HCT116 (cell line): ENCODE results near the gene FGFR3. TPM values are rescaled to one million over a fixed set of nuclear protein-coding genes. Genes with fewer than 3 reads are reported as not detected.
"Not testable (repeated sequence)": the region's sequence is repeated elsewhere in the genome, so short reads cannot be mapped to it uniquely, and the experiment has no call there.

Experiments
- ATAC-seq: fragments of 200-7000 bp; cut with Tn5 transposase; 2 replicates; pipeline ENCODE4 v1.9.1; 2020; ENCODE audit warnings: mild to moderate bottlenecking, moderate library complexity
- BruUV-seq: library from RNA; stranded (reverse); fragments of 400-500 nt; replicated peaks from 2 replicates; lab custom pipeline; 2021; lab: Mats Ljungman, UMichigan
- CTCF ChIA-PET: fragments of 300-600 bp; sonication (Branson Sonifier 250); formaldehyde crosslinking; loops from one replicate; lab custom pipeline; 2021; ENCODE audit warnings: antibody characterized with exemption; lab: Charles Lee
- POLR2A ChIA-PET: fragments of 300-600, 350-600 bp; sonication (Branson Sonifier 250); formaldehyde crosslinking; loops from one replicate; lab custom pipeline; 2021; ENCODE audit warnings: antibody characterized with exemption; lab: Charles Lee
- RAD21 ChIA-PET, 2 experiments: fragments of 300-600 bp; sonication (Branson Sonifier 250); formaldehyde crosslinking; loops; one replicate each; lab custom pipeline; 2023; ENCODE audit warnings: low total read pairs in 2 of 2; ENCODE audit not compliant: uncharacterized antibody in 2 of 2, unreplicated experiment in 2 of 2, low non-redundant PET in 1 of 2; lab: Charles Lee
- DNase-seq: peaks from one replicate; pipeline ENCODE4 v3.0.0-alpha.2; 2010; ENCODE audit warnings: low read depth, low spot score
- H2AFZ ChIP-seq: fragments of 200-600 bp; shearing (Covaris generic), sonication (generic); 2 replicates; pipeline ENCODE4 v1.6.1; 2017; ENCODE audit warnings: low read depth, mixed run types, mixed read lengths, antibody characterized with exemption, low read length; ENCODE audit not compliant: poor library complexity, severe bottlenecking
- H3K27ac ChIP-seq: 2 replicates; pipeline ENCODE4 v1.5.1; 2012; ENCODE audit warnings: low read depth, low read length
- H3K27me3 ChIP-seq: fragments of 200-600 bp; sonication (generic); 2 replicates; pipeline ENCODE4 v1.6.1; 2016; ENCODE audit warnings: mixed run types, low read length, mixed read lengths; ENCODE audit not compliant: insufficient read depth
- H3K36me3 ChIP-seq, 2 experiments: fragments of 200-500 bp in 1 of 2; fragments of 200-600 bp in 1 of 2; sonication (Bioruptor generic) in 1 of 2; sonication (generic) in 1 of 2; 2 replicates each; pipeline versions ENCODE4 v1.5.1 to v1.6.1; 2014 to 2016; ENCODE audit warnings: low read length in 2 of 2, inconsistent platforms in 1 of 2, mixed read lengths in 1 of 2, mixed run types in 1 of 2; ENCODE audit not compliant: insufficient read depth in 2 of 2, control insufficient read depth in 1 of 2
- H3K4me1 ChIP-seq, 2 experiments: fragments of 200-600 bp in 1 of 2; sonication (generic) in 1 of 2; 2 replicates each; pipeline versions ENCODE4 v1.5.1 to v1.6.1; 2012 to 2017; ENCODE audit warnings: low read length in 2 of 2, inconsistent platforms in 1 of 2, mild to moderate bottlenecking in 1 of 2, mixed read lengths in 1 of 2, mixed run types in 1 of 2, moderate library complexity in 1 of 2; ENCODE audit not compliant: insufficient read depth in 2 of 2, control insufficient read depth in 1 of 2
- H3K4me2 ChIP-seq: fragments of 200-600 bp; sonication (generic); 2 replicates; pipeline ENCODE4 v1.6.1; 2017; ENCODE audit warnings: mixed run types, low read length, mixed read lengths
- H3K4me3 ChIP-seq, 2 experiments: fragments of 200-600 bp in 1 of 2; sonication (generic) in 1 of 2; replicated peaks in 1 of 2; 2 replicates each; pipeline ENCODE4 v1.5.1; 2011 to 2016; ENCODE audit warnings: low read length in 2 of 2, control low read depth in 1 of 2, low read depth in 1 of 2, mild to moderate bottlenecking in 1 of 2, mixed read lengths in 1 of 2, mixed run types in 1 of 2
- H3K79me2 ChIP-seq: fragments of 200-600 bp; sonication (generic); 2 replicates; pipeline ENCODE4 v1.6.1; 2017; ENCODE audit warnings: mild to moderate bottlenecking, mixed run types, low read length, moderate library complexity, mixed read lengths; ENCODE audit not compliant: insufficient read depth
- H3K9ac ChIP-seq: fragments of 200-600 bp; sonication (generic); 2 replicates; pipeline ENCODE4 v1.6.1; 2016; ENCODE audit warnings: low read length, mixed read lengths
- H3K9me2 ChIP-seq: fragments of 200-600 bp; sonication (generic), shearing (Covaris generic); 2 replicates; pipeline ENCODE4 v1.6.1; 2017; ENCODE audit warnings: mixed run types, mild to moderate bottlenecking, moderate library complexity; ENCODE audit not compliant: insufficient read depth
- H3K9me3 ChIP-seq, 2 experiments: fragments of 200-500 bp in 1 of 2; fragments of 200-600 bp in 1 of 2; sonication (Bioruptor generic) in 1 of 2; sonication (generic) in 1 of 2; 2 replicates each; pipeline ENCODE4 v1.6.1; 2014 to 2017; ENCODE audit warnings: low read length in 2 of 2, mixed read lengths in 2 of 2, inconsistent platforms in 1 of 2, low read depth in 1 of 2, mild to moderate bottlenecking in 1 of 2, mixed run types in 1 of 2, moderate library complexity in 1 of 2; ENCODE audit not compliant: control insufficient read depth in 1 of 2, insufficient read depth in 1 of 2
- H4K20me1 ChIP-seq: fragments of 200-600 bp; sonication (generic), shearing (Covaris generic); 2 replicates; pipeline ENCODE4 v1.6.1; 2017; ENCODE audit warnings: mixed run types, mild to moderate bottlenecking, moderate library complexity; ENCODE audit not compliant: insufficient read depth
- EGR1 ChIP-seq: IDR thresholded peaks from 2 replicates; pipeline ENCODE4 v1.6.1; 2012; ENCODE audit warnings: low read depth
- ELF1 ChIP-seq: IDR thresholded peaks from 2 replicates; pipeline ENCODE4 v1.6.1; 2012; ENCODE audit warnings: low read depth, borderline replicate concordance
- EZH2 ChIP-seq: fragments of 200-600 bp; sonication (generic); IDR thresholded peaks from 2 replicates; pipeline ENCODE4 v1.6.1; 2017; ENCODE audit warnings: antibody characterized with exemption, mixed run types
- SIN3A ChIP-seq: IDR thresholded peaks from 2 replicates; pipeline ENCODE4 v1.6.1; 2012; ENCODE audit warnings: low read depth
- SP1 ChIP-seq: IDR thresholded peaks from 2 replicates; pipeline ENCODE4 v1.6.1; 2012; ENCODE audit warnings: low read depth
- TCF7L2 ChIP-seq: IDR thresholded peaks from 2 replicates; pipeline ENCODE4 v1.7.0; 2011; ENCODE audit warnings: borderline replicate concordance, inconsistent platforms; ENCODE audit not compliant: insufficient read depth, insufficient read length; ENCODE audit errors: extremely low read depth
- YY1 ChIP-seq: IDR thresholded peaks from 2 replicates; pipeline ENCODE4 v1.6.1; 2011; ENCODE audit warnings: low read length, low read depth, moderate library complexity, mild to moderate bottlenecking; ENCODE audit not compliant: insufficient replicate concordance; ENCODE audit errors: extremely low read depth
- intact Hi-C: fragments of 100-400 bp; cut with micrococcal nuclease; formaldehyde crosslinking; loops from 2 replicates; pipeline ENCODE4 v1.10.0; 2022
- total RNA-seq: library from RNA; stranded (reverse); gene quantifications from one replicate; pipeline ENCODE4 v1.2.1, GENCODE V29; 2021; ENCODE audit not compliant: unreplicated experiment
- TF ChIP-seq, protein P1 (sequence below): IDR thresholded peaks from 2 replicates; pipeline ENCODE4 v1.6.1; 2012; ENCODE audit warnings: low read depth

FGFR3 gene
- total RNA-seq, 1 experiment from 2014 or later: 31.7 TPM

GRCh38 chr4:1834047-1834775 is 41.1 kb downstream of the FGFR3 start:
- H3K4me2 ChIP-seq: no peak overlapping the region
- TF ChIP-seq EZH2 (no peak), EGR1 (no peak), ELF1 (no peak), TCF7L2 (no peak), SIN3A (no peak), YY1 (no peak), SP1 (no peak)
- TF ChIP-seq, protein P1, sequence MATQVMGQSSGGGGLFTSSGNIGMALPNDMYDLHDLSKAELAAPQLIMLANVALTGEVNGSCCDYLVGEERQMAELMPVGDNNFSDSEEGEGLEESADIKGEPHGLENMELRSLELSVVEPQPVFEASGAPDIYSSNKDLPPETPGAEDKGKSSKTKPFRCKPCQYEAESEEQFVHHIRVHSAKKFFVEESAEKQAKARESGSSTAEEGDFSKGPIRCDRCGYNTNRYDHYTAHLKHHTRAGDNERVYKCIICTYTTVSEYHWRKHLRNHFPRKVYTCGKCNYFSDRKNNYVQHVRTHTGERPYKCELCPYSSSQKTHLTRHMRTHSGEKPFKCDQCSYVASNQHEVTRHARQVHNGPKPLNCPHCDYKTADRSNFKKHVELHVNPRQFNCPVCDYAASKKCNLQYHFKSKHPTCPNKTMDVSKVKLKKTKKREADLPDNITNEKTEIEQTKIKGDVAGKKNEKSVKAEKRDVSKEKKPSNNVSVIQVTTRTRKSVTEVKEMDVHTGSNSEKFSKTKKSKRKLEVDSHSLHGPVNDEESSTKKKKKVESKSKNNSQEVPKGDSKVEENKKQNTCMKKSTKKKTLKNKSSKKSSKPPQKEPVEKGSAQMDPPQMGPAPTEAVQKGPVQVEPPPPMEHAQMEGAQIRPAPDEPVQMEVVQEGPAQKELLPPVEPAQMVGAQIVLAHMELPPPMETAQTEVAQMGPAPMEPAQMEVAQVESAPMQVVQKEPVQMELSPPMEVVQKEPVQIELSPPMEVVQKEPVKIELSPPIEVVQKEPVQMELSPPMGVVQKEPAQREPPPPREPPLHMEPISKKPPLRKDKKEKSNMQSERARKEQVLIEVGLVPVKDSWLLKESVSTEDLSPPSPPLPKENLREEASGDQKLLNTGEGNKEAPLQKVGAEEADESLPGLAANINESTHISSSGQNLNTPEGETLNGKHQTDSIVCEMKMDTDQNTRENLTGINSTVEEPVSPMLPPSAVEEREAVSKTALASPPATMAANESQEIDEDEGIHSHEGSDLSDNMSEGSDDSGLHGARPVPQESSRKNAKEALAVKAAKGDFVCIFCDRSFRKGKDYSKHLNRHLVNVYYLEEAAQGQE: no peak
- ChIA-PET POLR2A (no interaction called here), RAD21 (no interaction called here), CTCF (no interaction called here)
- no peak overlapping the region for H3K4me3 ChIP-seq
- H2AFZ ChIP-seq: no peak overlapping the region
- ATAC-seq (no peak), DNase-seq (no peak)
- intact Hi-C loops: no loop called here
- no peaks in the 10 kb centered on the region for H3K9me3 ChIP-seq
- H3K9me2 ChIP-seq: no peaks in the 10 kb centered on the region
- H3K27me3 ChIP-seq: no peaks in the 10 kb centered on the region
- H3K27ac ChIP-seq: no peak overlapping the region
- TSS peak; percentile 23 for BruUV-seq
- peaks cover 30% of the 10 kb centered on the region for H3K79me2 ChIP-seq
- no peaks in the 10 kb centered on the region for H3K4me1 ChIP-seq
- H3K36me3 ChIP-seq: peaks cover 28 to 47% of the 10 kb centered on the region in 2 experiments; a peak in 3 of 4 replicates
- no peaks in the 10 kb centered on the region for H4K20me1 ChIP-seq
- no peak overlapping the region for H3K9ac ChIP-seq

- H3K9me2 ChIP-seq, H4K20me1 ChIP-seq, H3K27me3 ChIP-seq, DNase-seq, H3K9me3 ChIP-seq, RAD21 ChIA-PET, intact Hi-C loops, H3K9ac ChIP-seq, H3K27ac ChIP-seq, H2AFZ ChIP-seq, H3K4me2 ChIP-seq, H3K4me3 ChIP-seq, CTCF ChIA-PET, H3K4me1 ChIP-seq, POLR2A ChIA-PET, BruUV-seq, ATAC-seq: not testable (repeated sequence)
- Histone ChIP-seq H3K79me2 (peaks cover 41% of the 10 kb centered on the region), H3K36me3 (peaks cover 36 to 46% of the 10 kb centered on the region in 2 experiments; a peak in 3 of 4 replicates)
Observed at GRCh38 chr4:1835836-1836235, 42.7 kb downstream of the FGFR3 start.
